GM12891 (cell line): ENCODE data around the gene ZAP70.

Experiments
- POLR2A ChIP-seq: IDR thresholded peaks from 2 replicates; pipeline ENCODE4 v1.6.1; 2011; ENCODE audit warnings: low read depth, low read length, control low read depth
- POLR2AphosphoS5 ChIP-seq: IDR thresholded peaks from 2 replicates; pipeline ENCODE4 v1.6.1; 2011; ENCODE audit warnings: low read depth, low read length, control low read depth
- SPI1 ChIP-seq: IDR thresholded peaks from 2 replicates; pipeline ENCODE4 v1.6.1; 2011; ENCODE audit warnings: low read depth, low read length, control low read depth
- TAF1 ChIP-seq: IDR thresholded peaks from 2 replicates; pipeline ENCODE4 v1.6.1; 2011; ENCODE audit warnings: low read depth, low read length, control low read depth

- TF ChIP-seq POLR2A (no peak), POLR2AphosphoS5 (no peak), TAF1 (no peak), SPI1 (no peak)
Observed at GRCh38 chr2:97745474-97746174, 32.2 kb downstream of the ZAP70 start.
